Lung (tissue), 12 donors: ENCODE data around the gene TBC1D22A. TPM values are rescaled to one million over a fixed set of nuclear protein-coding genes. Genes with fewer than 3 reads are reported as not detected.

ENCODE experiments used
- ATAC-seq: fragments of 200-7000 bp; cut with Tn5 transposase; one replicate; pipeline ENCODE4 v1.9.1; 2020; ENCODE audit warnings: moderate number of reproducible peaks; ENCODE audit not compliant: insufficient read depth, low FRiP score
- DNase-seq, 3 donors: peaks; one replicate each; pipeline ENCODE4 v3.0.0-alpha.2; 2013 to 2017
- H3K27ac ChIP-seq, 2 donors: one replicate each; pipeline ENCODE4 v1.5.1; 2013; ENCODE audit warnings: mild to moderate bottlenecking in 2 of 2, moderate library complexity in 2 of 2, control low read depth in 1 of 2, inconsistent platforms in 1 of 2, low read depth in 1 of 2, low read length in 1 of 2
- H3K27me3 ChIP-seq, 3 donors: one replicate each; pipeline ENCODE4 v1.5.1; 2013; ENCODE audit warnings: low read length in 2 of 3; ENCODE audit not compliant: control insufficient read depth in 3 of 3, insufficient read depth in 3 of 3
- H3K36me3 ChIP-seq, 4 donors: one replicate each; pipeline ENCODE4 v1.5.1; 2013; ENCODE audit warnings: low read length in 4 of 4, mild to moderate bottlenecking in 1 of 4, moderate library complexity in 1 of 4; ENCODE audit not compliant: control insufficient read depth in 4 of 4, insufficient read depth in 4 of 4
- H3K4me1 ChIP-seq, 5 donors: one replicate each; pipeline ENCODE4 v1.5.1; 2013; ENCODE audit warnings: low read length in 5 of 5, mild to moderate bottlenecking in 2 of 5, moderate library complexity in 1 of 5; ENCODE audit not compliant: control insufficient read depth in 5 of 5, insufficient read depth in 5 of 5
- H3K4me3 ChIP-seq: one replicate; pipeline ENCODE4 v1.5.1; 2013; ENCODE audit warnings: mild to moderate bottlenecking, control low read depth, moderate library complexity
- H3K9ac ChIP-seq, 2 donors: one replicate each; pipeline ENCODE4 v1.5.1; 2013; ENCODE audit warnings: low read length in 2 of 2, control low read depth in 1 of 2; ENCODE audit not compliant: insufficient read depth in 1 of 2
- H3K9me3 ChIP-seq, 4 donors: one replicate each; pipeline ENCODE4 v1.5.1; 2013; ENCODE audit warnings: low read length in 3 of 4, mild to moderate bottlenecking in 1 of 4, moderate library complexity in 1 of 4; ENCODE audit not compliant: control insufficient read depth in 4 of 4, insufficient read depth in 3 of 4
- WGBS, 2 donors: extraction: QIAGEN DNeasy Blood & Tissue Kit; methylation state at CpG; one replicate each; pipeline ENCODE4 v1.1.7; 2013; 5-methylcytosine and 5-hydroxymethylcytosine counted together
- polyA plus RNA-seq, 2 donors: library from polyadenylated mRNA; stranded (reverse); fragments of 200-250 nt; gene quantifications; one replicate each; pipeline ENCODE4 v1.2.1, GENCODE V29; 2013
- total RNA-seq, 2 donors: library from RNA; depleted of rRNA in 1 of 2; stranded (reverse); fragments of >200 nt in 1 of 2; gene quantifications; one replicate each; pipeline ENCODE4 v1.2.1, GENCODE V29; 2014 to 2021
- TF ChIP-seq, protein P1 (sequence below): IDR thresholded peaks from 2 replicates; pipeline ENCODE4 v1.5.1; 2012; ENCODE audit warnings: mild to moderate bottlenecking; ENCODE audit errors: control extremely low read depth, extremely low read depth
- donor health status: control.
- donor health status: control.
- donor health status: Bipolar disorder and iron deficiency.
- donor health status: healthy.
- donor health status: DM: yes; HTN: yes; CAD: no.

Gene TBC1D22A
- total and polyA plus RNA-seq, 4 donors = 20.2 to 38.4 (median 21.0) TPM

- no peaks in the 10 kb centered on the region for H3K27me3 ChIP-seq
- peaks cover 0 to 16% (median 3%) of the 10 kb centered on the region in 4 donors for H3K36me3 ChIP-seq
- TF ChIP-seq, protein P1, sequence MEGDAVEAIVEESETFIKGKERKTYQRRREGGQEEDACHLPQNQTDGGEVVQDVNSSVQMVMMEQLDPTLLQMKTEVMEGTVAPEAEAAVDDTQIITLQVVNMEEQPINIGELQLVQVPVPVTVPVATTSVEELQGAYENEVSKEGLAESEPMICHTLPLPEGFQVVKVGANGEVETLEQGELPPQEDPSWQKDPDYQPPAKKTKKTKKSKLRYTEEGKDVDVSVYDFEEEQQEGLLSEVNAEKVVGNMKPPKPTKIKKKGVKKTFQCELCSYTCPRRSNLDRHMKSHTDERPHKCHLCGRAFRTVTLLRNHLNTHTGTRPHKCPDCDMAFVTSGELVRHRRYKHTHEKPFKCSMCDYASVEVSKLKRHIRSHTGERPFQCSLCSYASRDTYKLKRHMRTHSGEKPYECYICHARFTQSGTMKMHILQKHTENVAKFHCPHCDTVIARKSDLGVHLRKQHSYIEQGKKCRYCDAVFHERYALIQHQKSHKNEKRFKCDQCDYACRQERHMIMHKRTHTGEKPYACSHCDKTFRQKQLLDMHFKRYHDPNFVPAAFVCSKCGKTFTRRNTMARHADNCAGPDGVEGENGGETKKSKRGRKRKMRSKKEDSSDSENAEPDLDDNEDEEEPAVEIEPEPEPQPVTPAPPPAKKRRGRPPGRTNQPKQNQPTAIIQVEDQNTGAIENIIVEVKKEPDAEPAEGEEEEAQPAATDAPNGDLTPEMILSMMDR = no peak
- no peak overlapping the region for H3K27ac ChIP-seq
- 93 to 96% methylated on average over 12 of the region's 12 CpGs for WGBS, 2 donors
- DNase-seq (no peak), ATAC-seq (no peak)
- H3K4me1 ChIP-seq = peaks cover 0 to 2% (median 0%) of the 10 kb centered on the region in 5 donors
- no peaks in the 10 kb centered on the region for H3K9me3 ChIP-seq
- no peak overlapping the region for H3K9ac ChIP-seq
- H3K4me3 ChIP-seq = no peak overlapping the region
Measured at GRCh38 chr22:46915950-46916730, 153.7 kb downstream of the TBC1D22A start.

- 95 to 96% methylated on average over 23 of the region's 23 CpGs for WGBS, 2 donors
- no peaks in the 10 kb centered on the region for H3K9me3 ChIP-seq
- H3K27ac ChIP-seq = no peak overlapping the region
- H3K4me1 ChIP-seq = peaks cover 0 to 2% (median 0%) of the 10 kb centered on the region in 5 donors
- no peak overlapping the region for H3K9ac ChIP-seq
- peaks cover 0 to 16% (median 5%) of the 10 kb centered on the region in 4 donors for H3K36me3 ChIP-seq
- TF ChIP-seq, protein P1 = no peak
- DNase-seq (peak in 1 of 3 donors; percentile 37), ATAC-seq (no peak)
- no peaks in the 10 kb centered on the region for H3K27me3 ChIP-seq
- no peak overlapping the region for H3K4me3 ChIP-seq
Measured at GRCh38 chr22:46916886-46917770, 154.7 kb downstream of the TBC1D22A start.

GRCh38 chr22:46917771-46918101, 155.3 kb downstream of the TBC1D22A start:
- H3K36me3 ChIP-seq = peaks cover 0 to 16% (median 5%) of the 10 kb centered on the region in 4 donors
- H3K4me3 ChIP-seq = no peak overlapping the region
- H3K4me1 ChIP-seq = peaks cover 0 to 2% (median 0%) of the 10 kb centered on the region in 5 donors
- H3K27ac ChIP-seq = no peak overlapping the region
- no peaks in the 10 kb centered on the region for H3K9me3 ChIP-seq
- 95 to 96% methylated on average over 11 of the region's 11 CpGs for WGBS, 2 donors
- TF ChIP-seq, protein P1 = no peak
- no peaks in the 10 kb centered on the region for H3K27me3 ChIP-seq
- DNase-seq (no peak), ATAC-seq (no peak)
- H3K9ac ChIP-seq = no peak overlapping the region
